OCI-LY1 (cell line): ENCODE measurements around the gene RASSF8.

Experiments used
- H2AFZ ChIP-seq: fragments of 200-600 bp; sonication (generic), shearing (Covaris generic); 2 replicates; pipeline ENCODE4 v1.6.0; 2014; ENCODE audit warnings: antibody characterized with exemption, mild to moderate bottlenecking, low read length
- H3F3A ChIP-seq: fragments of 200-600 bp; sonication (generic), shearing (Covaris generic); 2 replicates; pipeline ENCODE4 v1.6.0; 2014; ENCODE audit warnings: mild to moderate bottlenecking, antibody characterized with exemption, low read length, moderate library complexity; ENCODE audit not compliant: insufficient read depth
- H3K27ac ChIP-seq: fragments of 200-600 bp; sonication (generic); 2 replicates; pipeline ENCODE4 v1.5.1; 2014; ENCODE audit warnings: low read length, mixed run types, mild to moderate bottlenecking, low read depth; ENCODE audit not compliant: poor library complexity, severe bottlenecking
- H3K27me3 ChIP-seq: fragments of 200-600 bp; sonication (generic); 2 replicates; pipeline ENCODE4 v1.6.0; 2014; ENCODE audit warnings: antibody characterized with exemption, mild to moderate bottlenecking, low read length, moderate library complexity; ENCODE audit not compliant: insufficient read depth
- H3K36me3 ChIP-seq: fragments of 200-600 bp; sonication (generic); 2 replicates; pipeline ENCODE4 v1.6.1; 2014; ENCODE audit warnings: mild to moderate bottlenecking, antibody characterized with exemption, low read length, moderate library complexity, mixed read lengths; ENCODE audit not compliant: insufficient read depth
- H3K4me1 ChIP-seq: fragments of 200-600 bp; sonication (generic); 2 replicates; pipeline ENCODE4 v1.5.1; 2014; ENCODE audit warnings: mild to moderate bottlenecking, low read length, moderate library complexity; ENCODE audit not compliant: insufficient read depth, severe bottlenecking
- H3K4me2 ChIP-seq: fragments of 200-600 bp; sonication (generic), shearing (Covaris generic); 2 replicates; pipeline ENCODE4 v1.6.1; 2014; ENCODE audit warnings: low read length
- H3K4me3 ChIP-seq: fragments of 200-600 bp; sonication (generic); 2 replicates; pipeline ENCODE4 v1.5.1; 2014; ENCODE audit warnings: low read length, low read depth, mild to moderate bottlenecking, mixed read lengths; ENCODE audit not compliant: poor library complexity, severe bottlenecking
- H3K79me2 ChIP-seq: fragments of 200-600 bp; shearing (Covaris generic); 2 replicates; pipeline ENCODE4 v1.6.1; 2016; ENCODE audit warnings: mixed run types, low read length, mixed read lengths; ENCODE audit not compliant: insufficient read depth
- H3K9ac ChIP-seq: fragments of 200-600 bp; sonication (generic), shearing (Covaris generic); 2 replicates; pipeline ENCODE4 v1.6.1; 2014; ENCODE audit warnings: mild to moderate bottlenecking, low read length, mixed read lengths
- H3K9me2 ChIP-seq: fragments of 200-600 bp; sonication (generic), shearing (Covaris generic); 2 replicates; pipeline ENCODE4 v1.6.1; 2014; ENCODE audit warnings: low read depth, mild to moderate bottlenecking, low read length, mixed read lengths
- H3K9me3 ChIP-seq: fragments of 200-600 bp; shearing (Covaris generic); 2 replicates; pipeline ENCODE4 v1.6.1; 2014; ENCODE audit warnings: low read length, mixed read lengths
- H4K20me1 ChIP-seq: fragments of 200-600 bp; sonication (generic), shearing (Covaris generic); 2 replicates; pipeline ENCODE4 v1.6.0; 2016; ENCODE audit warnings: mild to moderate bottlenecking, low read length; ENCODE audit not compliant: insufficient read depth
- CTCF ChIP-seq: fragments of 200-600 bp; sonication (generic), shearing (Covaris generic); IDR thresholded peaks from 2 replicates; pipeline ENCODE4 v1.5.1; 2017; ENCODE audit warnings: mild to moderate bottlenecking, antibody characterized with exemption, low read length, moderate library complexity, mixed read lengths
- EZH2 ChIP-seq: fragments of 200-600 bp; sonication (generic), shearing (Covaris generic); IDR thresholded peaks from 2 replicates; pipeline ENCODE4 v1.8.0; 2017; ENCODE audit warnings: borderline replicate concordance, mixed run types, mild to moderate bottlenecking, antibody characterized with exemption, low read length, moderate library complexity, mixed read lengths

RASSF8 gene

GRCh38 chr12:26065451-26065850, 107.0 kb downstream of the RASSF8 start:
- H3K79me2 ChIP-seq: no peaks in the 10 kb centered on the region
- TF ChIP-seq EZH2: no peak
- H3K27me3 ChIP-seq: 0 out of 2 replicates have a peak, but pooled peaks cover 5% of the 10 kb centered on the region

GRCh38 chr12:26068503-26068902, 110.0 kb downstream of the RASSF8 start:
- Histone ChIP-seq H3K36me3 (no peaks in the 10 kb centered on the region), H3K4me3 (no peak overlapping the region), H3K27ac (no peak overlapping the region), H3K27me3 (0 out of 2 replicates have a peak, but pooled peaks cover 5% of the 10 kb centered on the region), H3K4me1 (no peaks in the 10 kb centered on the region), H3K79me2 (no peaks in the 10 kb centered on the region), H3K9me3 (no peaks in the 10 kb centered on the region), H3F3A (no peaks in the 10 kb centered on the region), H3K9me2 (no peaks in the 10 kb centered on the region), H3K9ac (no peak overlapping the region), H2AFZ (no peak overlapping the region), H4K20me1 (no peaks in the 10 kb centered on the region), H3K4me2 (no peak overlapping the region)
- no peak for TF ChIP-seq EZH2
- no peak for TF ChIP-seq CTCF

More at GRCh38 chr12:26065451-26065850, 107.0 kb downstream of the RASSF8 start:
- no peaks in the 10 kb centered on the region for H3K9me3 ChIP-seq
- H2AFZ ChIP-seq: no peak overlapping the region
- H4K20me1 ChIP-seq: no peaks in the 10 kb centered on the region
- H3K9me2 ChIP-seq: no peaks in the 10 kb centered on the region
- H3K27ac ChIP-seq: no peak overlapping the region
- no peak overlapping the region for H3K4me2 ChIP-seq
- no peaks in the 10 kb centered on the region for H3F3A ChIP-seq
- H3K9ac ChIP-seq: no peak overlapping the region
- H3K4me3 ChIP-seq: no peak overlapping the region
- H3K36me3 ChIP-seq: no peaks in the 10 kb centered on the region
- no peaks in the 10 kb centered on the region for H3K4me1 ChIP-seq

GRCh38 chr12:26069796-26070195, 111.3 kb downstream of the RASSF8 start:
- H3F3A ChIP-seq: no peaks in the 10 kb centered on the region
- H3K4me1 ChIP-seq: no peaks in the 10 kb centered on the region
- H3K27me3 ChIP-seq: no peaks in the 10 kb centered on the region
- H3K9me2 ChIP-seq: no peaks in the 10 kb centered on the region
- no peaks in the 10 kb centered on the region for H3K79me2 ChIP-seq
- H3K4me2 ChIP-seq: no peak overlapping the region
- TF ChIP-seq EZH2: no peak
- no peak for TF ChIP-seq CTCF
- no peaks in the 10 kb centered on the region for H4K20me1 ChIP-seq
- no peak overlapping the region for H3K9ac ChIP-seq
- no peaks in the 10 kb centered on the region for H3K9me3 ChIP-seq
- H3K36me3 ChIP-seq: no peaks in the 10 kb centered on the region
- H2AFZ ChIP-seq: no peak overlapping the region
- no peak overlapping the region for H3K4me3 ChIP-seq
- H3K27ac ChIP-seq: no peak overlapping the region

GRCh38 chr12:26077915-26078702, 119.6 kb downstream of the RASSF8 start:
- no peak overlapping the region for H3K9ac ChIP-seq
- H3K36me3 ChIP-seq: no peaks in the 10 kb centered on the region
- no peak overlapping the region for H2AFZ ChIP-seq

More at GRCh38 chr12:26077915-26078702, 119.6 kb downstream of the RASSF8 start:
- H3K4me3 ChIP-seq: no peak overlapping the region
- H3K27ac ChIP-seq: no peak overlapping the region
- no peaks in the 10 kb centered on the region for H4K20me1 ChIP-seq
- no peak overlapping the region for H3K4me2 ChIP-seq
- no peaks in the 10 kb centered on the region for H3K9me3 ChIP-seq
- H3F3A ChIP-seq: no peaks in the 10 kb centered on the region
- H3K9me2 ChIP-seq: no peaks in the 10 kb centered on the region
- H3K79me2 ChIP-seq: no peaks in the 10 kb centered on the region
- H3K4me1 ChIP-seq: no peaks in the 10 kb centered on the region
- TF ChIP-seq CTCF (no peak), EZH2 (no peak)
- no peaks in the 10 kb centered on the region for H3K27me3 ChIP-seq
